GM19239 (cell line): ENCODE data around the gene CAMTA1.

Experiments
- DNase-seq: peaks from one replicate; pipeline ENCODE4 v3.0.0; 2011; ENCODE audit warnings: low spot score; ENCODE audit not compliant: insufficient read length
- FAIRE-seq: peaks from 2 replicates; lab custom pipeline; 2011; peaks lifted over from hg19 to GRCh38; lab: Jason Lieb, UNC

CAMTA1 gene

GRCh38 chr1:7255303-7256058, 470.2 kb downstream of the CAMTA1 start:
- FAIRE-seq, result no peak
- no peak for DNase-seq

DNA sequence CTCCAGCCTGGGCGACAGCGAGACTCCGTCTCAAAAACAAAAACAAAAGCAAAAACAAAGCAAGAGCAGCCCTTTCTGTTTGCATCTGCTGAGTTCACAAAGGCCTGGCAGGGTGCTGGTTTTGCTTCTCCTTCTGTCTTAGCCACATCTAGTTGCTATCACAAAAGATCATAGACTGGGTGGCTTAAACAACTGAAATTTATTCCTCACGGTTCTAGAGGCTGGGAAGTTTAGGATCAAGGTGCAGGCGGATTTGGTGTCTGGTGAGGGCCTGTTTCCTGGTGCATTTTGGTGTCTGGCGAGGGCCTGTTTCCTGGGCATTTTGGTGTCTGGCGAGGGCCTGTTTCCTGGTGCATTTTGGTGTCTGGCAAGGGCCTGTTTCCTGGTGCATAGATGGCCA, 471.3 kb downstream of the CAMTA1 start:
- DNase-seq, result no peak
- FAIRE-seq, result no peak

GRCh38 chr1:7257225-7257624, 472.0 kb downstream of the CAMTA1 start:
- DNase-seq, result no peak
- FAIRE-seq, result no peak

DNA sequence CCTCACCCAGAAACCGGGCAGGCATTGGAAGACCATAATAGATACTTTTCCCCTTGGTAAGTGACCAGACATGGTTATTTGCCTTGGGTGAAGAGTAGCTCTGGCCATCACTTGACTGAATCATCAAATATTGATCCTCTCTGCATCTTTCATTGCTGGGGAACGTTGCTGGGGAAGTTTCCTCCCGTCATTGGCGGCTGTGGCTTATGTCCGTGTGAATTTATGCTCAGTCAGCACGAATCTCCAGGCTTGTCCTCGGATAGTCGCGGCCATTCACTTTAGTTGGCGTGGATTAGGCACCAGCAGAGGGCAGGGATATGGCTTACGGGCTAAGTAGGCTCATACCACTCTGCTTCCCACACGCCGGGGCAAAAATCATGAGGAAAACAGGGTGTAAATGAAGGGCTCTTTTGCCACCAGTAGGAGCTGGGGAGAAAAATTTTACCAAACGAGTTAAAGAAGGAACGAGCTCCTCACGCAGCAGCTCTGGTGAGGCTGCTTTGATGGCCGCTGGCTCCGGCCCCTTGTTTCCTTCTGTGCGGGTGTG, 473.4 kb downstream of the CAMTA1 start:
- FAIRE-seq (no peak), DNase-seq (no peak)

- FAIRE-seq (no peak), DNase-seq (no peak)
Measured at GRCh38 chr1:7259955-7260354, 474.7 kb downstream of the CAMTA1 start.

GRCh38 chr1:7261490-7261889, 476.2 kb downstream of the CAMTA1 start:
- DNase-seq (no peak), FAIRE-seq (no peak)

- no peak for FAIRE-seq
- DNase-seq, result no peak
Measured at GRCh38 chr1:7262611-7263010, 477.4 kb downstream of the CAMTA1 start.

DNA sequence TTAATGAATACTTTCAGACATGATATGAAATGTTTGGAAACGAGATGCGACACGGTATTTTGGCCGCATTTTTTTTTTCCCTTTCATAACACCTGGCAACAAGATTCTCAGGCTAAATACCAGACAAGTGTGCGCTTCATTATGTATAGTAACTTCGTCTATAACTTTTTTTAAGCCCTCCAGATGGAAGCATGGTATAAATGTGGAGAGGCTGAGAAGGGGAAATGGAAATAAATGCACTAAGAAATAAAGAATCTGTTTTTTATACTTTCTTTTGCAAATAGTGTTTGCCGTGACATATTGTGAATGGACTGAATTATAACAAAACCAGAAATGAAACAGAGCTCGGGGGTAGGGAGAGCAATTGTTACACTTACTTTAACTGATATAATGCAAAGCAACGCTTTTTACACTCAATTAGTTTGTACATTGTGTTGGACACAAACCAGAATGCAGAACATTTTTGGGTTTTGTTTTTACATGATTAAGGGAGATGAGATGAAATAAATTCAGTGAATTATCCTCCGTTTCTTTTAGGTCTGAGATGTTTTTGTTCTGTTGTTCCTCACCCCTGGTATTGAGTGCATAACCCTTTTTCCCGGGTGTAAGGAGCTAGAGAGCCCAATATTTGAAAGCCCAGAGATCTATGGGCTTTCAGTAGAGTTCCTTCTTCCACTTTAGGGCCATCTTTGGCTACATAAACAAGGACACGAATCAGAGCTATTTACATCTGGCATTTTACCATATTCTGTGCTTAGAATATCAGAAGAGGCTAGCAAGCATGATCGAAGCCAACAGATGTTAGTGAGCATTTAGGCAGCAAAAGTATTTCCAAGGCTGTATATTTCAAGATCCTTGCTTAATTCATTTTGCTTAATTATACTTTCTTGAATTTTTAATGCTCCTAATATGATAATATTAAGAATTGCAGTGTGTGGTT, 478.0 kb downstream of the CAMTA1 start:
- no peak for FAIRE-seq

GRCh38 chr1:7264101-7264500, 478.8 kb downstream of the CAMTA1 start:
- no peak for DNase-seq
- FAIRE-seq, result no peak

More for the DNA sequence above, 478.0 kb downstream of the CAMTA1 start:
- DNase-seq, result no peak

- DNase-seq (peak; percentile 7), FAIRE-seq (no peak)
Measured at GRCh38 chr1:7265771-7266371, 480.6 kb downstream of the CAMTA1 start.

DNA sequence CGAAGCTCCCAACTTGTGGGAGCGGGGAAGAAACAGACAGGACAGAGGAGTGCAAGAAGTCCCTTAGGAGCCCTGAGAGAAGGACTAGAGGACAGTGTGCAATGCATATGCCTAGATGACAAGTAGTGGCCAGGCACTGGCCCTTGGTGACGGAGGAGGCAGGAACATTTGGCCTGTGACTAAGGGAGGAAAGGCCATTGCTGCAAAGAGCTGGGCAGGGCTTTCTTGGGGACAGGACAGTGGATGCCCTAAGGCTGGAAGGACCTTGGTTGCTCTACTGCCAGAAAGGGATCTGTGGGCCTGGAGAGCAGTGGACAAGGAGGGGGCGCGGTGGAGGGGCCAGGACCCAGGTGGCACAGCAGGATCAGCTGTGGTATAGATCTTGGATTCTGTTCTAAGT, 481.3 kb downstream of the CAMTA1 start:
- FAIRE-seq, result no peak

DNA sequence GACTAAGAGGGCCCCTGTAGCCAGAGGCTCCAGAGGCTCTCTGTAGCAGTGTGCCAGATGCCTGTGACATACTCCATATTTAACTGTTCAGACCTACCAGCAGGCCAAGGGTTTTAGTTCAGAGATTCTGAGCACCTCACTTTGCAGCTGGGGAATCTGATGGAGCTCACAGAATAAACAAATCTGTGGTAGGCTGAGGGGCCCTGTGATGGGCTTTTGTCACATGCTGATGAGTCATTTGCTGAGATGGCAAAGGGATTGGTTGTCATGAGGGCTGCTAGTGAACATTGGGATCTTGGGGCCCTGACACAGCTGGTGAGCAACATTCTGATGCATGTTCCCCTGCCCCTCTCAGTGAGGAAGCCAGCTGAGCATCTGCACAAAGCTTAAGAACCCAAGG, 482.2 kb downstream of the CAMTA1 start:
- no peak for DNase-seq

More for the DNA sequence above, 481.3 kb downstream of the CAMTA1 start:
- DNase-seq, result no peak

DNA sequence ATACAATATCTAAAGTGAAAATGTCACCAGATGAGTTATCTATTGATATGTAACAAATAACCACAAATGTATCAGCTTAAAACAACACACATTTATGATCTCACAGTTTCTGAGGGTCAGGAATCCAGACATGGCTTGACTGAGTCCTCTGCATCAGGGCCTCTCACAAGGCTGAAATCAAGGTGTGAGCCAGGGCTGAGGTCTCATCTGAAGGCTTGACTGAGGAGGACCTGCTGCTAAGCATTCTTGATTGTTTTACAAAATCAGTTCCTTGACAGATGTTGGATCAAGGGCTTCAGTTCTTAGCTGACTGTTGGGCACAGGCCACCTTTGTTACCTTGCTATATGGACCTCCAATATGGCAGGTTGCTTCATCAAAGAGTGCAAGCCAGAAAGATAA, 483.7 kb downstream of the CAMTA1 start:
- no peak for FAIRE-seq

More for the DNA sequence above, 482.2 kb downstream of the CAMTA1 start:
- FAIRE-seq, result no peak

DNA sequence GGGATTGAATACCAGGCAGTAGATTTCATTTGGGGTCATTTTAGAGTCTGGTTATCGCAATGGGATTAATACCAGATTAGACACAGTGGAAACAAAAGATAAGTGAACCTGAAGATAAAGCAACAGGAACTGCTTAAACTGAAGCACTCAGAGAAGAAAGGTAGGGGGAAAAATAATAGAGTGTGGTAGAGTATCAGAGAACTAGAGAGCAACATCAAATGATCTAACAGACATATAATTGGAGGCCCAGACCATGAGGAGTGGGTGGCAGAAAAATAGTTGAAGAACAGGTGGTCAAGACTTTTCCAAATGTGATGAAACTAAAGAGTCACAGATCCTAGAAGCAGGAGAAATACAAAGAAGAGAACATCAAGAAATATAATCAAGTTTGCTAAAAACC, 484.3 kb downstream of the CAMTA1 start:
- FAIRE-seq, result no peak
- no peak for DNase-seq

More for the DNA sequence above, 483.7 kb downstream of the CAMTA1 start:
- no peak for DNase-seq

- FAIRE-seq, result no peak
- no peak for DNase-seq
Measured at GRCh38 chr1:7274256-7274655, 489.0 kb downstream of the CAMTA1 start.

- no peak for FAIRE-seq
- no peak for DNase-seq
Measured at GRCh38 chr1:7278045-7278444, 492.8 kb downstream of the CAMTA1 start.

DNA sequence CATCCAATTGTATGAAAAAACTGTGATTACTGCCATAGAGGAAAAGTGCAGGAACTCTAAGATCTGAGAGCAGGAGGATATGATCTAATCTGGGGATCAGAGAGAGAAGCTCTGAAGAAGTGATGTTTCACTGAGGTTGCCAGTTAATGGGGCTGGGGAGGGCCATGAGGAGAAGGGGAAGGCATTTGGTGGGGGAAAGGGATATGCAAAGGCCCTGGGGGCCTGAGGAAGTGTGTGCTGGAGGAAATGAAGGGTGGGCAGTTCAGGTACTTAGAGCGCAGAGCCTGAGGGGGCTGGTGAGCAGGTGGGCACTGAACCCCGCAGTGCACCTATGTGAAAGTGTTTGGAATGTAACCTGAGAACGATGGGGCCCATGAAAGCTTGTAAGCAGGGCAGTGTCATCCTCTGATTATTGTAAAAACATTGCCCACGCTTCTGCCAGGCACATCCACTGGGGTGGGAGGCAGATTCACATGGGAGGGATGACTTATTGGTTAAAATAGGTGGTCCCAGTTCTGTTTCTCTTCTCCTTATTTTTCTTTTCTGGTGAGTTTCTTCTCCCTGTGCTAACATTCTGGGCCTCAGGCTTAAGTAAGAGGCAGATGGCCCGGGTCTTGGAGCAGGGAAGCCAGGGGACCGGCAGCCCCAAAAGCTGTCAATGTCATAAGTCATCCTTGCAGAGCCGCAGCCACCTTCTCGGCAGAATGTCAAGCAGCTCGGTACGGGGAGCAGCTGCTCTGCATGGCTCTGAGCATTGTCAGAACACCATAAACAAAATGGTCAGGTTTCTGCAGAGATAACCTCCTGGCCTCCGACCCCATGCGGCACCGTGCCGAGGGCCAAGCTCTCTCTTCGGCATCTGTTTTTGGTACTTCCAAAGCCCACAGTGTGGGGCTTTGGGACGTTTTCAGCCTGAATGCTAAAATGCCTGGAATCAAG, 493.8 kb downstream of the CAMTA1 start:
- FAIRE-seq, result no peak
- DNase-seq, result no peak

DNA sequence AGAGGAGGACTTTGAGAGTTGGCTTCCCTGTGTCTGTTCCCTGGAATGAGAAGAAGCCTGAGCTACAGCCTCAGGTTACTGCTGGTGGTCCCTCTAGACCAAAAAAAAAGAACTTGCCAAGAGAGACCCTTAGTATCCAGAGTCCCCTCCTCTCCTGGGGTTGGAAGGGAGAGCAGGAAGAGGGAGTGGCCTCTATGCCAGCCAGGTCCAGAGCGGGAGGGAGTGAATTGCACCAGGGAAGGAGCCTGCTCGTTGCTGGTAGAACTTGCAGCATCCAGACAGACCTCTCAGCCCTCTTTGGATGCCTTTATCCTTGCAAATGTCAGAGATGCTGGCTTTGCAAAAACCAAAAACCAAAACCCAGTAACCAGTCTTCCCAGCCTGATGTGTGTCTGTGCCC, 494.5 kb downstream of the CAMTA1 start:
- no peak for DNase-seq
- no peak for FAIRE-seq

GRCh38 chr1:7280347-7280960, 495.2 kb downstream of the CAMTA1 start:
- no peak for DNase-seq
- FAIRE-seq, result no peak
